Fibroblast of lung (primary cell): ENCODE measurements around the gene PCSK7. TPM values are rescaled to one million over a fixed set of nuclear protein-coding genes. Genes with fewer than 3 reads are reported as not detected.

ENCODE experiments used
- DNase-seq, 2 donors: peaks; one replicate each; pipeline versions ENCODE4 v3.0.0 to v3.0.0-alpha.2; 2010; ENCODE audit warnings: low read depth in 2 of 2
- H2AFZ ChIP-seq: 2 replicates; pipeline ENCODE4 v1.5.1; 2012; ENCODE audit warnings: low read length, control low read depth, inconsistent platforms
- H3K27ac ChIP-seq: 2 replicates; pipeline ENCODE4 v1.5.1; 2011; ENCODE audit warnings: low read length, control low read depth; ENCODE audit not compliant: insufficient read depth
- H3K27me3 ChIP-seq: 2 replicates; pipeline ENCODE4 v1.5.1; 2011; ENCODE audit warnings: mild to moderate bottlenecking, low read length; ENCODE audit not compliant: control insufficient read depth, insufficient read depth
- H3K36me3 ChIP-seq: 2 replicates; pipeline ENCODE4 v1.5.1; 2011; ENCODE audit warnings: low read length; ENCODE audit not compliant: control insufficient read depth, insufficient read depth
- H3K4me1 ChIP-seq: 2 replicates; pipeline ENCODE4 v1.5.1; 2011; ENCODE audit warnings: low read length; ENCODE audit not compliant: control insufficient read depth, insufficient read depth; ENCODE audit errors: extremely low read depth
- H3K4me2 ChIP-seq: 2 replicates; pipeline ENCODE4 v1.5.1; 2011; ENCODE audit warnings: low read length, control low read depth; ENCODE audit not compliant: insufficient read depth; ENCODE audit errors: extremely low read depth
- H3K4me3 ChIP-seq, 4 experiments: fragments of 200-600 bp in 1 of 4; sonication (generic) in 1 of 4; replicated peaks in 1 of 4; 2 replicates each; pipeline ENCODE4 v1.5.1; 2011 to 2016; ENCODE audit warnings: low read length in 4 of 4, low read depth in 3 of 4, mild to moderate bottlenecking in 3 of 4, control low read depth in 2 of 4, inconsistent platforms in 1 of 4, mixed read lengths in 1 of 4; ENCODE audit not compliant: insufficient read depth in 1 of 4; ENCODE audit errors: control extremely low read depth in 1 of 4
- H3K79me2 ChIP-seq: 2 replicates; pipeline ENCODE4 v1.5.1; 2012; ENCODE audit warnings: mild to moderate bottlenecking, low read length, inconsistent platforms; ENCODE audit not compliant: control insufficient read depth, insufficient read depth
- H3K9ac ChIP-seq: 2 replicates; pipeline ENCODE4 v1.5.1; 2011; ENCODE audit warnings: mild to moderate bottlenecking, low read length, control low read depth; ENCODE audit not compliant: insufficient read depth
- H3K9me3 ChIP-seq: 2 replicates; pipeline ENCODE4 v1.5.1; 2012; ENCODE audit warnings: low read depth, low read length; ENCODE audit not compliant: control insufficient read depth, insufficient read depth
- H4K20me1 ChIP-seq: 2 replicates; pipeline ENCODE4 v1.5.1; 2011; ENCODE audit warnings: low read length; ENCODE audit not compliant: control insufficient read depth, insufficient read depth; ENCODE audit errors: extremely low read depth
- CTCF ChIP-seq, 2 donors: IDR thresholded peaks in 1 of 2; conservative IDR thresholded peaks in 1 of 2; 1 replicate in 1 of 2; 2 replicates in 1 of 2; pipeline ENCODE4 v1.5.1; 2011 to 2012; ENCODE audit warnings: low read length in 2 of 2, control low read depth in 1 of 2, inconsistent platforms in 1 of 2, low read depth in 1 of 2, mild to moderate bottlenecking in 1 of 2
- EZH2 ChIP-seq: IDR thresholded peaks from 2 replicates; pipeline ENCODE4 v1.5.1; 2012; ENCODE audit warnings: low read length, control low read depth, mild to moderate bottlenecking; ENCODE audit errors: missing control alignments
- polyA plus RNA-seq, 2 donors: library from polyadenylated mRNA; depleted of rRNA in 1 of 2; stranded (reverse) in 1 of 2; unstranded in 1 of 2; fragments of >200 nt; gene quantifications; 2 replicates each; pipeline ENCODE4 v1.2.1, GENCODE V29; 2011 to 2012; ENCODE audit warnings: missing spikeins in 1 of 2
- total RNA-seq: library from RNA; depleted of rRNA; stranded (reverse); fragments of >200 nt; gene quantifications from 2 replicates; pipeline ENCODE4 v1.2.1, GENCODE V29; 2014

PCSK7 gene
- total and polyA plus RNA-seq, 2 donors (not counting 1 experiment from before 2014, with no cell fraction given): 26.8 to 38.3 TPM

- Histone ChIP-seq H3K9ac (no peak overlapping the region), H3K27me3 (no peaks in the 10 kb centered on the region), H3K9me3 (no peaks in the 10 kb centered on the region), H3K36me3 (peaks cover 23% of the 10 kb centered on the region), H2AFZ (no peak overlapping the region), H4K20me1 (no peaks in the 10 kb centered on the region), H3K27ac (no peak overlapping the region), H3K79me2 (no peaks in the 10 kb centered on the region), H3K4me1 (no peaks in the 10 kb centered on the region), H3K4me2 (no peak overlapping the region), H3K4me3 (no peak overlapping the region)
- DNase-seq: no peak
- TF ChIP-seq EZH2: no peak
- no peak for TF ChIP-seq CTCF (conservative IDR thresholded peaks at IDR 0.05 in 1 of 2, IDR thresholded peaks at IDR 0.05 in 1 of 2; ENCODE audit: low read depth in 1 of 2, low read length in 2 of 2)
These were observed 39.4 kb downstream of the PCSK7 start for GRCh38 chr11:117192401-117192875.

- no peak for DNase-seq
- no peak overlapping the region for H3K4me3 ChIP-seq
- TF ChIP-seq CTCF (conservative IDR thresholded peaks at IDR 0.05 in 1 of 2, IDR thresholded peaks at IDR 0.05 in 1 of 2; ENCODE audit: low read depth in 1 of 2, low read length in 2 of 2) (no peak), EZH2 (no peak)
These were observed 40.0 kb downstream of the PCSK7 start for GRCh38 chr11:117191680-117192400.

GRCh38 chr11:117189941-117190544 lies 41.8 kb downstream of the PCSK7 start:
- peaks cover 23% of the 10 kb centered on the region for H3K36me3 ChIP-seq
- TF ChIP-seq CTCF (conservative IDR thresholded peaks at IDR 0.05 in 1 of 2, IDR thresholded peaks at IDR 0.05 in 1 of 2; ENCODE audit: low read depth in 1 of 2, low read length in 2 of 2) (no peak), EZH2 (no peak)
- H4K20me1 ChIP-seq: no peaks in the 10 kb centered on the region

More at GRCh38 chr11:117191680-117192400, 40.0 kb downstream of the PCSK7 start:
- no peak overlapping the region for H3K9ac ChIP-seq
- H3K4me2 ChIP-seq: no peak overlapping the region
- H3K79me2 ChIP-seq: no peaks in the 10 kb centered on the region
- no peaks in the 10 kb centered on the region for H3K27me3 ChIP-seq
- H3K36me3 ChIP-seq: peaks cover 23% of the 10 kb centered on the region
- H3K27ac ChIP-seq: no peak overlapping the region
- H3K9me3 ChIP-seq: no peaks in the 10 kb centered on the region
- H2AFZ ChIP-seq: no peak overlapping the region
- no peaks in the 10 kb centered on the region for H3K4me1 ChIP-seq
- H4K20me1 ChIP-seq: no peaks in the 10 kb centered on the region

More at GRCh38 chr11:117189941-117190544, 41.8 kb downstream of the PCSK7 start:
- Histone ChIP-seq H3K9ac (no peak overlapping the region), H3K4me2 (no peak overlapping the region), H3K27ac (no peak overlapping the region), H3K9me3 (no peaks in the 10 kb centered on the region), H2AFZ (no peak overlapping the region), H3K27me3 (no peaks in the 10 kb centered on the region), H3K4me1 (no peaks in the 10 kb centered on the region), H3K4me3 (no peak overlapping the region), H3K79me2 (no peaks in the 10 kb centered on the region)
- DNase-seq: no peak
